DMS153 treated with DMSO at 0.1 percent for 48 hours (cell line): ENCODE measurements around the gene SND1.

Experiments used
- DNase-seq: peaks from one replicate; lab custom pipeline; 2025; ENCODE audit not compliant: unreplicated experiment; lab: John Stamatoyannopoulos, UW

Gene SND1

GRCh38 chr7:128031901-128032604 is 380.1 kb downstream of the SND1 start:
- peak; percentile 22 for DNase-seq

GRCh38 chr7:128032605-128033235 is 380.7 kb downstream of the SND1 start:
- no peak for DNase-seq

DNA sequence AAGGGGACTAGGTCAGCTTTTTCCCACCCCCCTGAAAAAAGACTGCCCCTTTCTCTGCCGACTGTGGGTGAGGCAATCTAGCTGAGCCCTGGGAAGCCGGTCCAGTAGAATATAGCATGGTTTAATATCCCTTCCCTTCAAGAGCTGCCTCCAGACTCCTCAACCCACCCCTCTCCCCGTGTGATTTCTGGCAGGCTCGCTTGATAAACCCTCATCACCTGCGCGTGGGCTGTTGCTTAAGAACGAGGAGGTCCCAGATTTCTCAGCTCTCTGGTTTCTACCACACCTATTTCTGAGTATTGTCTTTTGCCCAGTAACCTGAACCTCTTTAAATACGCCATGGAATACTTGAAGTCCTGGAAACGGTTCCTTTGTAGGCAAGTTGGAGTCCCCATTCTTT is 381.3 kb downstream of the SND1 start:
- no peak for DNase-seq

DNA sequence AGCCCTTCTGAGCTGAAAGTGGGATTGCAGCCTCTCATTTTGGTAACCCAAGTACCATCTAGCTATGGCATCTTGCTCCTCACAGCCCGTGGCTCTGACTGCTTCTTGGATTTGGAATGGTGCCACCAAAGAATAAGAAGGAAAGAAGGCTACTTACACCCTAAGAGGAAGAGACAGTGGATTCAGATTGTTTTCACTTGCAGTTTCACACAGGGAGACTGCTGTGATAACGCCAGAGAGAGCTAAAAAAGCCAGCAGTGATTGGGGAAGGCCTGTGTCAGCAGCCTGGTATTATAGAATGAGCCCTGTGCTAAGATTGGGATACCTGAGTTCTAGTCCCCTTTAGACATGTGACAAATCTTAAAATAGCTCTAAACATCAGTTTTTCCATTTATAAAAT is 382.8 kb downstream of the SND1 start:
- DNase-seq: no peak

DNA sequence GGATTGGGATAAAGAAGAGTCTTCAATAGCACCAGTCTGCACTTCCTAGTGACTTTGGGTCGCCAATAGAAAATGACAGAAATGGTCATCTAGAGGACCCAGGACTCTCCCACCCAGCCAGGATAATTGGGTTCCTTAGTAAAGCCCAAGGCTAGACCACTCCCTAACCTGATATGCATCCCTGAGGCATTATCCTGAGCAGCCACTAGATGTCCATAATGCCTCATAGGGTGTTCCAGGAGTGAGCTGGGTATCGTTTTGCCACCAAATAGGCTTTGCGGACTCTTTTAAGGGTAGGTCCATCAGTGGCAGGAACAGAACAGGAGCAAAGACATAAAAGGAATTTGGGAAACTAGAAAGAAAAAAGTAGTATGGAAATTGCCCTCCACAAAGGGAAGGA is 383.7 kb downstream of the SND1 start:
- DNase-seq: no peak

DNA sequence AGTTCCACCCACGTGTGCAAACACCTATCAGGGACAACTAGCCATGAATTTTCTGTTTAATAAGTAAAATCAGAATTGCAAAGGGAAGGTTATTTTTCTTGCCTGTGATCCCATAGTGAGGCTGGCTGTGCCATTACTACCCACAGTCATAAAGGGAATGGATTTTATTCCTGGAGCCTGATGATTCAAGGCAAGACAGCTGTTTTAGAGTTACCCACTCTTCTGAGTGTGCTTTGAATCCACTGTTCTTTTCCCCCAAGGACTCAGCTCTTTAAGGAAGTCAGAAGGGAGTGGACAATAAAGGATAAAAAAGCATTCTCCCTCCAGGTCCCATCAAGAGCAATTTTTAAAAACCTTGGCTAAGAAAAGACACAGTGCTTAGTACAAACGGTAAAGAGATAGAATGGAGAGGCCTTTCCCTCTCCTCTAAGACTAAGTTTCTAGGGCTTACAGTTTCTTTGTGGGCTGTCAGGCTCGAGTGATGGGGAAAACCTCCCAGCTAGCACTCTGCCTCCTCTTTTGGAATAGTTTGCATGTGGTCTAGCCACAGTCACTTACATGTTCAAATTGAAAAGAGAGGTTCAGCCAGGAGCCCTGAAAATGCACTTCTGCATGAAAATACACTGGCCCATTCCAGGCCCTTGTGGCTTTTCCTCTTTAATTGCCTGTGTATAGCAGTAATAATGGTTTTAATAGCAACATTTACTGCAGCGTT is 384.4 kb downstream of the SND1 start:
- DNase-seq: no peak

GRCh38 chr7:128037081-128037480 is 385.1 kb downstream of the SND1 start:
- no peak for DNase-seq

DNA sequence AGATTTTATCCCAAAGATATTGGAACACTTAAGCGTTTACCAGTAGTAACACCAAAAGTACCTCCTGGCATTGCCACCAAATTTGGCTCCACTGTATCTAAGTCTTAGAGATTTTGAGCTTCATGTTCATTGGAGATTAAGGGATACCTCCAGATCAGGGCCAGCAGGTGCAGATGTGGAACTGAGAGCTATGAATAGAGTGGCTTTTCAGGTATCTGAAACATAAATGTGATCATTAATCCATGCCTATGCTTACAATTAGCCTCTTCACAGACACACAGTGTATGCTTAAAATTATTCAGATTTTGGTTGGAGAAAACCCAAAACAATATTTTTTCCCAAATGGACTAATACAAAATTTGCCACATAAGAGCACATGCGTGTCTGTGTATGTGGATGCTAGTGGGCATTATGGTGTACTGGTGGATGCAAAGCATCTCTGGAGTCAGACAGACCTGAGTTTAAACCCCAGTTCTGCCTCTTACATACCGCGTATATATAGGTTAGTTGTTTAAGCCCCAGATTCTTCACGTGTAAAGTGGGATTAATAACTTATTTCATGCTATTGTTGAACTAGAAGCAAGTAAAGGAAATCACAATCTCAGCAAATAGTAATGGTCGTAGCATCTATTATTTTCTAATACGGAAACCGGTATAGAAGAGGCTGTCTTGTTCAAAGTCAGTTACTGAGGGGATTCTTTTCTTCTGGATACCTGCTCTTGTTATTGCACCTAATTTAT is 386.1 kb downstream of the SND1 start:
- no peak for DNase-seq

GRCh38 chr7:128039544-128039953 is 387.6 kb downstream of the SND1 start:
- no peak for DNase-seq

- DNase-seq: no peak
Measured at GRCh38 chr7:128040205-128040604, 388.2 kb downstream of the SND1 start.

DNA sequence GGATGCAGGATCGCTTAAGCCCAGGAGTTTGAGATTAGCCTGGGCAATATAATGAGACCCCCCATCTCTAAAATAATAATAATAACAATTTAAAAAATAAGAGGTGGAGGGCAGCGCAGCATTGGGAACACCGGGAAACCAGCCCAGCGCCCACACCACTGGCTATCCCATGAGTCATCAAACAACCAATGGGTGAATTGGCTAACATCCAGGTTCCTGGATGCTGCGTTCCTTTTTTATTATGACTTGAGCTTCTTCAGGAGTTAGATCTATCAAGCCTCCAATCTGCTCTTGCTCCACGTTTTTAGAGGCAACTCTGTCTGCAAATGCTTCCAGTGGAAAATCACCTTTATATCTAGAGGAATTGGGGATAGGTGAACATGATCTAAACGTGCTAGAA is 389.2 kb downstream of the SND1 start:
- DNase-seq: no peak

DNA sequence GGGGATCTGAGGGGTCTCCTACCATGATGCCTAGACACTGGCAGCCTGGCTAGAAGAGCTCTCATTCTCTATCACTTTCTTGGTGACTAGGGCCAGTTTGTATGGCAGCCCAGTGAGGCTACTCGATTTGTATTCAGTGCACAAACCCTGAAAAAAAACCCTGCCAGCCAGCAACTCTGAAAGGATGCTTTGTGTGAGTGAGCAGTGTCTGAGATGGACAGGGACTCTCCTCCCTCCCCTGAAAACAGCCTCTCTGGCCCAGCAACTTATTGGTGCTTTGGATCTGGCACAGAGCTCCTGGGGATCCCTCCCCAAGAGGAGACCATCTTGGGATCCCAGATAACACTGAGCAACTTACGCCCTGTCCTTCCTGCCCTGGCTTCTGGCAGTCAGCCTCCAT is 390.0 kb downstream of the SND1 start:
- no peak for DNase-seq

GRCh38 chr7:128044064-128044463 is 392.1 kb downstream of the SND1 start:
- DNase-seq: no peak

DNA sequence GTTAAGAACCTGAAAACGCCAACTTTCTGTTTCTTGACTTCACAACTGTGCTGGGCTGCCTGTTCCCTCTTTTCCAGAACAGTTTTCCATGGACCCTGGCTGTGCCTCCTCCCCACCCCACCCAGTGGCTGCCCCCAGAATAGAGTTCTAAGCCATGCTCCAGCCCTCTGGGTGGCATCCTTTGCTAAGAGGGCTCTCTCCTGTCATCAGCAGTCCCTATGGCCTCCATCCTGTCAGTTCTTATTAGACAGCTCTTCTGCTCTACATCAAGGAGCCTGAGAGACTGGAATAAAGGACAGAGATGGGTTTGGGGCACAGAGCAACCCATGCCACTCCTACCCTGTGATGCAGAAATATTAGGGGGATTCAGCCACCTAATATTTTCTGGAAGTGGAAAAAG is 393.2 kb downstream of the SND1 start:
- no peak for DNase-seq

- no peak for DNase-seq
Measured at GRCh38 chr7:128045766-128046165, 393.8 kb downstream of the SND1 start.

- no peak for DNase-seq
Measured at GRCh38 chr7:128052404-128052803, 400.4 kb downstream of the SND1 start.

GRCh38 chr7:128053023-128053422 is 401.0 kb downstream of the SND1 start:
- peak; percentile 47 for DNase-seq

DNA sequence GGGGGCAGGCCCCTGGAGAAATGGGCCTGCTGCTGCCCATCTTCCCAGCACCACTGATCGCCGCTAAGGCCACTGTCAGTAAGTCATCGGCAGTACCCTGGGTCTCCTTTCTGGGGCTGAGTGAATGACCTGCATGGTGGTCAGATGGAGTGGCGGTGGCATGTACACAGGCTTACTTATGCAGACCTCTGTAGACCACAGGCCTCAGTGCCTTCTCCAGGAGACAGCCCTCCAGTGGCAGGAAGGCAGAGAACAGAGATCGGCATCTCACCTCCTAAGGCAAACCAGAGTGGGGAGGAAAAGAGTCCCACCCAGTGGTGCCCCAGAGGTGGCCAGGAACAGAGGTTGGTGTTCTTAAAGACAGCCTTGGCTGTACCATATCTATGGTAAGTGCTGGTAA is 402.0 kb downstream of the SND1 start:
- DNase-seq: no peak

DNA sequence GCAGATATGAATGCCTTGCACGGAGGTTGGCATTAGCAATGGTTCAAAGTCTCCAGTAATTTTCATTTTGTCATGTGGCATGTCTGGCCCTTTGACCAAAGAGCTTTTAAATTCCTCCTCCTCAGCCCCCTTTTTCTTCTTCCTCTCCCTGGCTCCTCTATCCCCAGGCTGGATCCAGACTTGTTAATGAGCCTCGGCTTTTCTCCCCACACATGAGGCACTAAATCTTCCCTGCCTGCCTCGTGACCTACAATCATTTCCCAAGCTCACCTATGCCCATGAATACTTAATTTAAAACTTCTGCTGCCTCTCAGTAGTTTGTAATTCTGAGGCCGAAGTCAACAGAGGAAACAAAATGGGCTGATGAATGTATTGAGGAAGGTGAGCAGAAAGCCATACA is 402.5 kb downstream of the SND1 start:
- DNase-seq: no peak

DNA sequence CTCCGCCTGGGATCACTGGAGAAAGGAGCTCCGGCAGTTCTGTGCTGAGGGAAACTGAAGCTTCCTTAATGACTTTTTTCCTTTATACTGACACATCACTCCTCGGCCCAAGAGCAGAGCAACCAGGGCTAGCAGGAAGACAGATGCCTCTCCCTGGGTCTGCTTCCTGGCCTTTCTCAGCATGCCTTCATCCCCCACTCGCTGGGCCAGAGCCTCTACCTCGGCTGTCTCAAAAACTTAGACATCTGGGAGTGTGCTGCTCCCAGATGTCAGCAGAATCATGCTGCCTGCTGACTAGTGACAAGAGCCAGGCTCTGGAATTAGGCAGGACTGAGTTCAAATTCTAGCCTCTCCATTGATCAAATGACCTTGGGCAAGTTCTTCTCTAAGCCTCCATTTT is 403.6 kb downstream of the SND1 start:
- DNase-seq: no peak

GRCh38 chr7:128056901-128057300 is 404.9 kb downstream of the SND1 start:
- DNase-seq: no peak

GRCh38 chr7:128057909-128058308 is 405.9 kb downstream of the SND1 start:
- DNase-seq: no peak
